Endothelial cell of umbilical vein (primary cell): ENCODE results near the gene CAPN8. TPM values are rescaled to one million over a fixed set of nuclear protein-coding genes. Genes with fewer than 3 reads are reported as not detected.

Source experiments
- BruUV-seq: library from RNA; stranded (reverse); fragments of 400-500 nt; replicated peaks from 2 replicates; lab custom pipeline; 2021; lab: Mats Ljungman, UMichigan
- CTCF ChIA-PET: fragments of 300-600, 350-600 bp; sonication (Branson Sonifier 250); formaldehyde crosslinking; loops from one replicate; lab custom pipeline; 2021; ENCODE audit warnings: antibody characterized with exemption, inconsistent platforms; lab: Charles Lee
- POLR2A ChIA-PET: fragments of 300-600, 350-600 bp; sonication (Branson Sonifier 250); formaldehyde crosslinking; loops from one replicate; lab custom pipeline; 2021; ENCODE audit warnings: antibody characterized with exemption, inconsistent platforms; lab: Charles Lee
- DNase-seq: peaks from one replicate; pipeline ENCODE4 v3.0.0-alpha.2; 2011; ENCODE audit warnings: low read depth, low spot score
- FAIRE-seq: peaks from 2 replicates; lab custom pipeline; 2011; peaks lifted over from hg19 to GRCh38; lab: Jason Lieb, UNC
- H2AFZ ChIP-seq: 2 replicates; pipeline ENCODE4 v1.6.0; 2012; ENCODE audit warnings: low read depth, low read length, control low read depth, inconsistent platforms
- H3K27ac ChIP-seq: 2 replicates; pipeline ENCODE4 v1.5.1; 2011; ENCODE audit warnings: low read depth, mild to moderate bottlenecking, control low read depth, low read length, moderate library complexity; ENCODE audit not compliant: insufficient read depth
- H3K27me3 ChIP-seq, 2 experiments: 2 replicates each; pipeline versions ENCODE4 v1.6.0 to v1.6.1; 2011; ENCODE audit warnings: low read length in 2 of 2, mixed read lengths in 1 of 2; ENCODE audit not compliant: control insufficient read depth in 2 of 2, insufficient read depth in 2 of 2
- H3K36me3 ChIP-seq, 2 experiments: 2 replicates in 1 of 2; 3 replicates in 1 of 2; pipeline ENCODE4 v1.5.1; 2011; ENCODE audit warnings: low read length in 2 of 2, mild to moderate bottlenecking in 1 of 2, moderate library complexity in 1 of 2; ENCODE audit not compliant: control insufficient read depth in 2 of 2, insufficient read depth in 2 of 2; ENCODE audit errors: extremely low read depth in 1 of 2
- H3K4me1 ChIP-seq: 3 replicates; pipeline ENCODE4 v1.5.1; 2011; ENCODE audit warnings: mild to moderate bottlenecking, low read length; ENCODE audit not compliant: control insufficient read depth, insufficient read depth; ENCODE audit errors: extremely low read depth
- H3K4me2 ChIP-seq: 2 replicates; pipeline ENCODE4 v1.6.1; 2011; ENCODE audit warnings: low read length, control low read depth, mixed read lengths; ENCODE audit not compliant: insufficient read depth
- H3K4me3 ChIP-seq, 3 experiments: fragments of 200-600 bp in 1 of 3; sonication (generic), shearing (Covaris generic) in 1 of 3; replicated peaks in 1 of 3; 2 replicates each; pipeline ENCODE4 v1.5.1; 2011 to 2016; ENCODE audit warnings: control low read depth in 3 of 3, low read length in 3 of 3, mild to moderate bottlenecking in 2 of 3, inconsistent platforms in 1 of 3, low read depth in 1 of 3, moderate library complexity in 1 of 3; ENCODE audit not compliant: insufficient read depth in 1 of 3
- H3K79me2 ChIP-seq: 2 replicates; pipeline ENCODE4 v1.6.0; 2012; ENCODE audit warnings: low read length, inconsistent platforms; ENCODE audit not compliant: control insufficient read depth, insufficient read depth
- H3K9ac ChIP-seq: replicated peaks from 2 replicates; pipeline ENCODE3; 2011; ENCODE audit warnings: low read length, control low read depth; ENCODE audit not compliant: insufficient read depth; ENCODE audit errors: extremely low read depth
- H3K9me1 ChIP-seq: replicated peaks from 3 replicates; pipeline ENCODE4 v1.6.0; 2011; ENCODE audit warnings: mild to moderate bottlenecking, low read length; ENCODE audit not compliant: control insufficient read depth, insufficient read depth; ENCODE audit errors: extremely low read depth
- H3K9me3 ChIP-seq: replicated peaks from 2 replicates; pipeline ENCODE4 v1.5.1; 2012; ENCODE audit warnings: low read length, inconsistent platforms; ENCODE audit not compliant: control insufficient read depth, insufficient read depth
- H4K20me1 ChIP-seq: replicated peaks from 2 replicates; pipeline ENCODE3; 2011; ENCODE audit warnings: mild to moderate bottlenecking, low read length; ENCODE audit not compliant: control insufficient read depth, insufficient read depth; ENCODE audit errors: extremely low read depth
- CTCF ChIP-seq, 2 donors: IDR thresholded peaks; 1 replicate in 1 of 2; 2 replicates in 1 of 2; pipeline ENCODE4 v1.5.1; 2011; ENCODE audit warnings: low read length in 2 of 2, mild to moderate bottlenecking in 2 of 2, moderate library complexity in 2 of 2, control low read depth in 1 of 2, inconsistent platforms in 1 of 2, low read depth in 1 of 2; ENCODE audit not compliant: insufficient read depth in 1 of 2; ENCODE audit errors: extremely low read depth in 1 of 2
- EZH2 ChIP-seq: IDR thresholded peaks from 2 replicates; pipeline ENCODE4 v1.6.1; 2012; ENCODE audit warnings: borderline replicate concordance, low read depth, mild to moderate bottlenecking, moderate library complexity, low read length, inconsistent platforms; ENCODE audit not compliant: severe bottlenecking
- FOS ChIP-seq: IDR thresholded peaks from 2 replicates; pipeline ENCODE4 v1.6.1; 2011; ENCODE audit warnings: mild to moderate bottlenecking, low read length, moderate library complexity, borderline replicate concordance; ENCODE audit not compliant: insufficient read depth
- GATA2 ChIP-seq: IDR thresholded peaks from 2 replicates; pipeline ENCODE4 v1.7.0; 2011; ENCODE audit warnings: low read depth, mild to moderate bottlenecking, moderate library complexity, mixed read lengths, low read length; ENCODE audit not compliant: insufficient read length, insufficient read depth
- JUN ChIP-seq: IDR thresholded peaks from 2 replicates; pipeline ENCODE4 v1.6.1; 2011; ENCODE audit warnings: borderline replicate concordance, low read depth; ENCODE audit not compliant: insufficient read length, insufficient read depth
- MAX ChIP-seq: IDR thresholded peaks from 2 replicates; pipeline ENCODE4 v1.6.1; 2011; ENCODE audit not compliant: insufficient read depth, insufficient read length
- MYC ChIP-seq: IDR thresholded peaks from one replicate; pipeline ENCODE4 v1.6.1; 2011; ENCODE audit warnings: mild to moderate bottlenecking, low read depth, low read length
- POLR2A ChIP-seq: IDR thresholded peaks from 2 replicates; pipeline ENCODE4 v1.6.1; 2012; ENCODE audit warnings: low read depth, mild to moderate bottlenecking, control low read depth, low read length
- POLR2AphosphoS5 ChIP-seq: IDR thresholded peaks from 2 replicates; pipeline ENCODE4 v1.6.1; 2012; ENCODE audit warnings: low read depth, mild to moderate bottlenecking, control low read depth, low read length, moderate library complexity; ENCODE audit not compliant: insufficient read depth
- dilution Hi-C: fragments of 300-500 bp; cut with MboI; formaldehyde crosslinking; loops from one replicate; pipeline ENCODE4 v1.15.0; 2019; ENCODE audit warnings: low sequenced_read_pairs; ENCODE audit not compliant: extremely low pct_ligation_motif_present
- intact Hi-C: fragments of 100-400 bp; cut with micrococcal nuclease; formaldehyde crosslinking; loops from one replicate; pipeline ENCODE4 v1.10.0; 2022
- polyA plus RNA-seq, 4 experiments: library from polyadenylated mRNA; depleted of rRNA in 3 of 4; stranded (reverse) in 3 of 4; unstranded in 1 of 4; fragments of >200 nt; gene quantifications; 2 replicates each; pipeline versions ENCODE4 v1.2.1 to v1.2.3, GENCODE V29; 2011 to 2012; ENCODE audit warnings: missing spikeins in 1 of 4
- total RNA-seq: library from RNA; stranded (reverse); gene quantifications from 2 replicates; pipeline ENCODE4 v1.2.3, GENCODE V29; 2021

The CAPN8 gene
- total and polyA plus RNA-seq, 2 donors (not counting 3 experiments of a cell fraction or from before 2014, with no cell fraction given), result not detected

GRCh38 chr1:223496883-223497282 is 168.6 kb downstream of the CAPN8 start:
- ChIA-PET CTCF (no interaction called here), POLR2A (no interaction called here)
- Histone ChIP-seq H4K20me1 (no peaks in the 10 kb centered on the region), H3K36me3 (no peaks in the 10 kb centered on the region), H3K9ac (no peak overlapping the region), H3K27ac (no peak overlapping the region), H3K4me1 (peaks cover 3% of the 10 kb centered on the region), H3K9me3 (no peaks in the 10 kb centered on the region), H3K9me1 (no peaks in the 10 kb centered on the region), H3K27me3 (no peaks in the 10 kb centered on the region), H3K4me3 (no peak overlapping the region), H3K79me2 (no peaks in the 10 kb centered on the region), H3K4me2 (no peak overlapping the region), H2AFZ (no peak overlapping the region)
- dilution Hi-C loops, result no loop called here
- DNase-seq, result no peak
- intact Hi-C loops, result no loop called here
- FAIRE-seq, result no peak
- BruUV-seq, result no TSS peak
- no peak for TF ChIP-seq MAX
- no peak for TF ChIP-seq CTCF (IDR thresholded peaks at IDR 0.05; ENCODE audit: extremely low read depth in 1 of 2, insufficient read depth in 1 of 2, low read depth in 1 of 2, low read length in 2 of 2)
- no peak for TF ChIP-seq POLR2AphosphoS5
- no peak for TF ChIP-seq JUN
- TF ChIP-seq GATA2, result no peak
- no peak for TF ChIP-seq EZH2
- TF ChIP-seq FOS, result no peak
- no peak for TF ChIP-seq POLR2A
- TF ChIP-seq MYC, result no peak
